Type B pancreatic cell (in vitro differentiated cells): ENCODE results near the gene ARHGEF5. TPM values are rescaled to one million over a fixed set of nuclear protein-coding genes. Genes with fewer than 3 reads are reported as not detected.
"Not testable (repeated sequence)": the region's sequence is repeated elsewhere in the genome, so short reads cannot be mapped to it uniquely, and the experiment has no call there.

Experiments used
- DNase-seq: peaks from one replicate; pipeline ENCODE4 v3.0.0; 2021; ENCODE audit warnings: mixed read lengths; ENCODE audit not compliant: unreplicated experiment; ENCODE audit errors: extremely low spot score
- H3K27ac Mint-ChIP-seq: 2 replicates; pipeline ENCODE4 v1.8.0; 2021; ENCODE audit warnings: mild to moderate bottlenecking, mixed read lengths
- H3K27me3 Mint-ChIP-seq: 2 replicates; pipeline ENCODE4 v1.8.0; 2021; ENCODE audit warnings: mixed read lengths
- H3K36me3 Mint-ChIP-seq: 2 replicates; pipeline ENCODE4 v1.8.0; 2021; ENCODE audit warnings: mixed read lengths
- H3K4me1 Mint-ChIP-seq: one replicate; pipeline ENCODE4 v1.8.0; 2021; ENCODE audit warnings: mixed read lengths; ENCODE audit not compliant: unreplicated experiment
- H3K4me3 Mint-ChIP-seq: 2 replicates; pipeline ENCODE4 v1.8.0; 2021; ENCODE audit warnings: mild to moderate bottlenecking, mixed read lengths
- H3K9me3 Mint-ChIP-seq: 2 replicates; pipeline ENCODE4 v1.8.0; 2021; ENCODE audit warnings: mixed read lengths
- total RNA-seq: library from RNA; stranded (reverse); gene quantifications from 2 replicates; pipeline ENCODE4 v1.2.1, GENCODE V29; 2021; ENCODE audit warnings: low replicate concordance
- TF ChIP-seq, protein P1 (sequence below): fragments of 200-600 bp; sonication (generic); conservative IDR thresholded peaks from 2 replicates; pipeline ENCODE4 v1.5.0; 2021; ENCODE audit warnings: antibody characterized with exemption, mild to moderate bottlenecking

ARHGEF5 gene
- total RNA-seq, 1 donor from 2014 or later: 17.2 TPM

GRCh38 chr7:144331221-144331995 is 23.8 kb upstream of the ARHGEF5 start:
- not testable (repeated sequence) for H3K4me1 Mint-ChIP-seq, DNase-seq, H3K27ac Mint-ChIP-seq, H3K9me3 Mint-ChIP-seq, H3K36me3 Mint-ChIP-seq, H3K4me3 Mint-ChIP-seq, H3K27me3 Mint-ChIP-seq
- TF ChIP-seq, protein P1, sequence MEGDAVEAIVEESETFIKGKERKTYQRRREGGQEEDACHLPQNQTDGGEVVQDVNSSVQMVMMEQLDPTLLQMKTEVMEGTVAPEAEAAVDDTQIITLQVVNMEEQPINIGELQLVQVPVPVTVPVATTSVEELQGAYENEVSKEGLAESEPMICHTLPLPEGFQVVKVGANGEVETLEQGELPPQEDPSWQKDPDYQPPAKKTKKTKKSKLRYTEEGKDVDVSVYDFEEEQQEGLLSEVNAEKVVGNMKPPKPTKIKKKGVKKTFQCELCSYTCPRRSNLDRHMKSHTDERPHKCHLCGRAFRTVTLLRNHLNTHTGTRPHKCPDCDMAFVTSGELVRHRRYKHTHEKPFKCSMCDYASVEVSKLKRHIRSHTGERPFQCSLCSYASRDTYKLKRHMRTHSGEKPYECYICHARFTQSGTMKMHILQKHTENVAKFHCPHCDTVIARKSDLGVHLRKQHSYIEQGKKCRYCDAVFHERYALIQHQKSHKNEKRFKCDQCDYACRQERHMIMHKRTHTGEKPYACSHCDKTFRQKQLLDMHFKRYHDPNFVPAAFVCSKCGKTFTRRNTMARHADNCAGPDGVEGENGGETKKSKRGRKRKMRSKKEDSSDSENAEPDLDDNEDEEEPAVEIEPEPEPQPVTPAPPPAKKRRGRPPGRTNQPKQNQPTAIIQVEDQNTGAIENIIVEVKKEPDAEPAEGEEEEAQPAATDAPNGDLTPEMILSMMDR: peak; percentile 21

GRCh38 chr7:144331996-144332288 is 23.3 kb upstream of the ARHGEF5 start:
- H3K4me1 Mint-ChIP-seq, H3K9me3 Mint-ChIP-seq, DNase-seq, H3K36me3 Mint-ChIP-seq, H3K27ac Mint-ChIP-seq, H3K27me3 Mint-ChIP-seq, H3K4me3 Mint-ChIP-seq: not testable (repeated sequence)

DNA sequence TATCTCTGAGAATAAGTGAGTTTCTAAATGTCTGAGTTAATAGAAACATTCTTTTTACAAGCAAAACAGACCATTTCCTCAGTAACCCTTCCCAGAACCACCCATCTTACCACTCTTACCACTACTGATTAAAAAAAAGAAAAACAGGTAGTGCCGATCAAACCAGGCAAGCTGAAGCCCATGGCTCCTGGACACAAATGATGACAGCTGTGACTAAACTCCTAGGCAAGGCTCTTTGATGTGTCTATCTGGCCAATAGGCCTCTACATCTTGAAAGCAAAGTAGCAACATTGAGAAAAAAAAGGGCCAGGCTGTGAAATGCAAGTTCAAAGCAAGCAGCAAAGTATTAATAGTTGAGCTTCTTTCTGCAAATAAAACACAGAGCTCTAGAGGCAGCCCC is 6.6 kb upstream of the ARHGEF5 start:
- H3K9me3 Mint-ChIP-seq, H3K36me3 Mint-ChIP-seq, H3K4me1 Mint-ChIP-seq, H3K4me3 Mint-ChIP-seq, H3K27ac Mint-ChIP-seq, DNase-seq, H3K27me3 Mint-ChIP-seq: not testable (repeated sequence)

DNA sequence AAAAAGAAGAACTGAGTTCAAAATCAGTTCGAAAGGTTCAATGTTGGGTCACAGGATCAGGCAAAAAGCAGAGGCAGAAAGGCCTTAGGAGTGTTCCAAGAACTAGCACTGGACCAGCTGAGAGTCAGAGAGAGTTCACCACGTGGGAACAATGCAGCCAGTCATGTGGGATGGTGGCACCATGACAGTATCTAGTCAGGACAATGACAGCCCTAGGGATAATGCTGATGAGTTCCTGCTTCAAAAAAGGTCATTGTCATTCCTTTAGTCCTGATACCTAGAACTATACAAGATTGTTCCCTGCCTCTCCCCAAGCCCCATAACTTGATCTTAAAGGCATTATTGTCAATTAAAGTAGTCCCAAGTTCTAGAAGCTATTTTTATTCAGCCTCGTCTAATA is 3.5 kb upstream of the ARHGEF5 start:
- not testable (repeated sequence) for H3K4me3 Mint-ChIP-seq, H3K9me3 Mint-ChIP-seq, H3K27me3 Mint-ChIP-seq, H3K27ac Mint-ChIP-seq, H3K4me1 Mint-ChIP-seq, DNase-seq, H3K36me3 Mint-ChIP-seq

- not testable (repeated sequence) for H3K4me3 Mint-ChIP-seq, H3K27me3 Mint-ChIP-seq, H3K9me3 Mint-ChIP-seq, H3K36me3 Mint-ChIP-seq, H3K4me1 Mint-ChIP-seq, DNase-seq, H3K27ac Mint-ChIP-seq
These were observed 983 bp downstream of the ARHGEF5 start for GRCh38 chr7:144356185-144356584.

- not testable (repeated sequence) for DNase-seq, H3K4me3 Mint-ChIP-seq
These were observed 1.7 kb downstream of the ARHGEF5 start for GRCh38 chr7:144356860-144357259.

GRCh38 chr7:144362061-144362460 is 6.9 kb downstream of the ARHGEF5 start:
- not testable (repeated sequence) for H3K4me1 Mint-ChIP-seq, H3K27ac Mint-ChIP-seq, H3K4me3 Mint-ChIP-seq, DNase-seq, H3K36me3 Mint-ChIP-seq, H3K27me3 Mint-ChIP-seq, H3K9me3 Mint-ChIP-seq

More at GRCh38 chr7:144356860-144357259, 1.7 kb downstream of the ARHGEF5 start:
- not testable (repeated sequence) for H3K27ac Mint-ChIP-seq, H3K4me1 Mint-ChIP-seq, H3K9me3 Mint-ChIP-seq, H3K36me3 Mint-ChIP-seq, H3K27me3 Mint-ChIP-seq

- not testable (repeated sequence) for H3K4me3 Mint-ChIP-seq, H3K36me3 Mint-ChIP-seq, H3K27ac Mint-ChIP-seq, H3K27me3 Mint-ChIP-seq, H3K4me1 Mint-ChIP-seq, DNase-seq, H3K9me3 Mint-ChIP-seq
These were observed 10.3 kb downstream of the ARHGEF5 start for GRCh38 chr7:144365523-144365922.

GRCh38 chr7:144367250-144367649 is 12.0 kb downstream of the ARHGEF5 start:
- H3K4me1 Mint-ChIP-seq: not testable (repeated sequence)

GRCh38 chr7:144369221-144369620 is 14.0 kb downstream of the ARHGEF5 start:
- not testable (repeated sequence) for H3K4me3 Mint-ChIP-seq, H3K27me3 Mint-ChIP-seq, H3K36me3 Mint-ChIP-seq, H3K9me3 Mint-ChIP-seq, DNase-seq, H3K27ac Mint-ChIP-seq, H3K4me1 Mint-ChIP-seq

More at GRCh38 chr7:144367250-144367649, 12.0 kb downstream of the ARHGEF5 start:
- H3K27me3 Mint-ChIP-seq, H3K4me3 Mint-ChIP-seq, H3K9me3 Mint-ChIP-seq, H3K36me3 Mint-ChIP-seq, DNase-seq, H3K27ac Mint-ChIP-seq: not testable (repeated sequence)
